GM10266 (cell line): ENCODE measurements around the gene OR56A1.
A peak's percentile ranks its signal among the peaks of the same experiment; 100 is the strongest.

Experiments used
- DNase-seq: peaks from one replicate; pipeline ENCODE4 v3.0.0; 2012; ENCODE audit errors: extremely low spot score
- CTCF ChIP-seq: IDR thresholded peaks from 2 replicates; pipeline ENCODE4 v1.5.1; 2012; ENCODE audit warnings: mild to moderate bottlenecking, low read depth; ENCODE audit not compliant: control insufficient read depth, insufficient read depth; ENCODE audit errors: missing control alignments

Gene OR56A1

DNA sequence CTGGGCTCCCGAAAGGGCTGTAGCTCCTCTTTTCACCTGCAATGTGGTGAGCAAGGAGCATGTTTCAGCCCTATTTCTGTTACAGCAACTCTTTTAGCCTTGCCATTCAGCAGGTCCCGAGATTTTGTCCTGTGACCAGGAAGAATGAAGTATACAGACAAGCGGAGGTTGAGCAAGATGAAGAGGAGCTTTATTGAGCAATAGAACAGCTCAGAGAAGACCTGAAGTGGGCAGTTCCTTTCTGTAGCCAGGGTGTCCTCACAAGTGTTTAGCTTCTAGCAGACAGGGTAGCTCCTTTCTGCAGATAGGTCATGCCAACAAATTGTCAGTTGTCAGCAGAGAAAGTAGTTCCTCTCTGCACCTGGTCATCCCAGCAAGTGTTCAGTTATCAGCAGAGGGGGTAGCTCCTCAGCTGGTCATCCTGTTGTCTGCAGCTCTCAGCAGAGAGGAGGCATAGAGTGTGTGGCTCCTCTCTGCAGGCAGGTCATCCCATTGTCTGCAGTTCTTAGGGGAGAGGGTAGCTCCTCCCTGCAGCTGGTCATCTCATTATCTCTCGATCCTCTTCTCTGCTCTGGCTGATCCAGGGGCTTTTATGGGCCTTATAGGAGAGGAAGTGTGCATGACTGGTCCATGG lies 18.4 kb downstream of the OR56A1 start:
- no peak for TF ChIP-seq CTCF
- DNase-seq = no peak

DNA sequence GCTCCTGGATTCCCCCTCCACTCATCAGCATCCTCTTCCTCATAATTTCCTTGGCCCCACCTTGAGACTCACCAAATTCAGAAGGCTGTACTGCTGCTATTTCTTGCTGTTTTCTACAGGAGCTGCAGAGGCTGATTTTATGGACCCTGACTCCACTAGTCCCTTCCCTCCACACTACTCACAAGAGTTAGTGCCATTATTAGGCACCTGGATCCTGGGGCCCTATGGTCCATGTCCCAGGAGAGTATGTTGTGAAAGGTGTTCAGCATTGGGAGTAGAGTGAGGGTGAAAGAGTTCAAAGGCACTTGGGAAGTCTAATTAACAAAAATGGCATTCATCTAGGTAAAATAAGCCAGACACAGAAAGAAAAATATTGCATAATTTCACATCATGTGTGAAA lies 23.7 kb downstream of the OR56A1 start, which contains the start of gene OR56A4:
Gene OR56A4, minus strand, starts transcription at position 101 of the 400 bp plus-strand sequence. CDS start 3,954 bp downstream, outside the sequence.
- no peak for DNase-seq
- TF ChIP-seq CTCF = no peak

GRCh38 chr11:6006395-6006794 lies 24.2 kb downstream of the OR56A1 start:
- TF ChIP-seq CTCF = no peak
- DNase-seq = no peak

GRCh38 chr11:6002202-6002699 lies 28.3 kb downstream of the OR56A1 start:
- TF ChIP-seq CTCF = no peak
- DNase-seq = no peak

GRCh38 chr11:5994791-5995190 lies 35.8 kb downstream of the OR56A1 start:
- no peak for DNase-seq
- no peak for TF ChIP-seq CTCF

- peak; percentile 48 for TF ChIP-seq CTCF
Observed at GRCh38 chr11:5992604-5993251, 37.8 kb downstream of the OR56A1 start.

GRCh38 chr11:5992150-5992549 lies 38.4 kb downstream of the OR56A1 start:
- no peak for DNase-seq
- no peak for TF ChIP-seq CTCF

More at GRCh38 chr11:5992604-5993251, 37.8 kb downstream of the OR56A1 start:
- DNase-seq = peak; percentile 42
